OCI-LY3 (cell line): ENCODE measurements around the gene EPHA10.

Experiments used
- EZH2phosphoT487 ChIP-seq: fragments of 200-600 bp; shearing (Covaris generic); IDR thresholded peaks from 2 replicates; pipeline ENCODE4 v1.6.1; 2018; ENCODE audit warnings: antibody characterized with exemption, mixed run types, low read depth
- TF ChIP-seq, protein P1 (sequence below): fragments of 200-600, 300-600 bp; sonication (generic); IDR thresholded peaks from 2 replicates; pipeline ENCODE4 v1.5.1; 2014; ENCODE audit warnings: antibody characterized with exemption, low read length, low read depth

DNA sequence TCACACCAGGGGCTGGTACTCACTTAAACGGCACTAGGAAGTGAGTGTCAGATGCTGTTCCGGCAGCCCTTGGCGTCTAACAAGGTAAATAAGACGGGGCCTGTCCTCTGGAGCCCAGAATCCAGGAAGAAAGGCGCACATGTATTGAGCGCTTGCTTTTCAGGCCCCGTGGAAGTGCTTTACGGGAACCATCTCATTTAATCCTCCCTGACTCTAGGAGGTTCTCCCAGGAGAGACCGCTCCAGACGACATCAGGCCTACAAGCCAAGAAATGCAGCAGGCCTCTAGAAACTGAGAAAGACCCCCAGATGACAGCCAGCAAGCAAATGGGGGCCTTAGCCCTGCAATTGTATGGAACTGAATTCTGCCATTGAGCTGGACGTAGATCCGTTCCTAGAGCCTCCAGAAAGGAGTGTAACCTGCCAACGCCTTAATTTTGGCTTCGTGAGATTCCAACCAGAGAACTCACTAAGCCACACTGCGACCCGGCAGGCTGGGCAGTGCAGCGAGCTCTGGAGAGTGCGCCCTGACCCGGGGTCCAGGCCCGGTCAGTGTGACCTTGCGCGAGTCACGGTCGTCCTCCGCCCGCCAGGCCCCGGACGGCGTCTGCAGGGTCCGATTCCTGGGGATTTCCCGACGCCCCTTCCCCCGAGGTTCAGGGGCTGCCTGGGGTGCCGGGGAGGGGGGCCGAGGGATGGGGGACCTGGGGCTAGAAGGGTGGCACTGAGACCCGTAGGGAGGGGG is 28.2 kb upstream of the EPHA10 start:
- TF ChIP-seq, protein P1, sequence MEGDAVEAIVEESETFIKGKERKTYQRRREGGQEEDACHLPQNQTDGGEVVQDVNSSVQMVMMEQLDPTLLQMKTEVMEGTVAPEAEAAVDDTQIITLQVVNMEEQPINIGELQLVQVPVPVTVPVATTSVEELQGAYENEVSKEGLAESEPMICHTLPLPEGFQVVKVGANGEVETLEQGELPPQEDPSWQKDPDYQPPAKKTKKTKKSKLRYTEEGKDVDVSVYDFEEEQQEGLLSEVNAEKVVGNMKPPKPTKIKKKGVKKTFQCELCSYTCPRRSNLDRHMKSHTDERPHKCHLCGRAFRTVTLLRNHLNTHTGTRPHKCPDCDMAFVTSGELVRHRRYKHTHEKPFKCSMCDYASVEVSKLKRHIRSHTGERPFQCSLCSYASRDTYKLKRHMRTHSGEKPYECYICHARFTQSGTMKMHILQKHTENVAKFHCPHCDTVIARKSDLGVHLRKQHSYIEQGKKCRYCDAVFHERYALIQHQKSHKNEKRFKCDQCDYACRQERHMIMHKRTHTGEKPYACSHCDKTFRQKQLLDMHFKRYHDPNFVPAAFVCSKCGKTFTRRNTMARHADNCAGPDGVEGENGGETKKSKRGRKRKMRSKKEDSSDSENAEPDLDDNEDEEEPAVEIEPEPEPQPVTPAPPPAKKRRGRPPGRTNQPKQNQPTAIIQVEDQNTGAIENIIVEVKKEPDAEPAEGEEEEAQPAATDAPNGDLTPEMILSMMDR = no peak
- TF ChIP-seq EZH2phosphoT487 = no peak
